Inferior parietal cortex (tissue), 1 donor: ENCODE data around the gene MAP3K7CL.
A peak's percentile ranks its signal among the peaks of the same experiment; 100 is the strongest.

Experiments
- DNase-seq: peaks from one replicate; pipeline ENCODE4 v3.0.0-alpha.2; 2016; ENCODE audit errors: extremely low spot score

Gene MAP3K7CL, protein sequence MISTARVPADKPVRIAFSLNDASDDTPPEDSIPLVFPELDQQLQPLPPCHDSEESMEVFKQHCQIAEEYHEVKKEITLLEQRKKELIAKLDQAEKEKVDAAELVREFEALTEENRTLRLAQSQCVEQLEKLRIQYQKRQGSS

DNA sequence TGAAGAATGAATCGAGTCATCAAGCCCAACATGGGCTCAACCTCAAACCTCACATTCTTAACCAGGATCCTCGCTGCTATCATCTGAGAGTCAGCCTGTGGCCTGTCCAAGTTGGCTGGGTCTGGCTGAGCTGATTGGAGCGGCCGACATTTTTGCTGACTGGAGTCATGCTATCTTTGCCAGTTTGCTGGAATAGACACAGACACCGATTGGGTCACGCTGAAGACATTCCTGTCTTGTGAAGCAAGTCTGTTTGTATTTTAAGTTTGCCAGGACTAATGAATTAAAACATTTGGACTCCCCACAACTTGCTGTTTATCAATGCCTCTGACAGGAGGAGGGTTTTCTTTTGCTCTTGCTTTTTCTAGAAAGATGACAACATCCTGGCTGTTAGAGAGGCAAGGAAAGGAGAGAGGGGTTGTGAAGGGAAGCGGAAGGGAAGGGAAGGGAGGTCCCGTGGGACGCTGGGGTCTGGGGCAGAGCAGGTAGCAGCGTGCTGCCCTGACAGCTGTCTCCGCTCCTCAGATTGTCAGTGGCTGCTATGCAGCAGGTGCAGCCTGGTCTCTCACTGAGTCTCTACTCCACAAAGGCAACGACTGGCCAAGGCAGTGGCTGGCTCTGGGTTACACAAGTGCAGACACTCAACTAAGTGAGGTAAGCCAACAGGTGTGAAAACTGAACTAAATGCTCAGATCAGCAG is at the start of gene MAP3K7CL:
TSS of gene MAP3K7CL (plus strand) at position 375 of the 700 bp plus-strand sequence. CDS start 2,701 bp downstream, outside the sequence.
- no peak for DNase-seq

DNA sequence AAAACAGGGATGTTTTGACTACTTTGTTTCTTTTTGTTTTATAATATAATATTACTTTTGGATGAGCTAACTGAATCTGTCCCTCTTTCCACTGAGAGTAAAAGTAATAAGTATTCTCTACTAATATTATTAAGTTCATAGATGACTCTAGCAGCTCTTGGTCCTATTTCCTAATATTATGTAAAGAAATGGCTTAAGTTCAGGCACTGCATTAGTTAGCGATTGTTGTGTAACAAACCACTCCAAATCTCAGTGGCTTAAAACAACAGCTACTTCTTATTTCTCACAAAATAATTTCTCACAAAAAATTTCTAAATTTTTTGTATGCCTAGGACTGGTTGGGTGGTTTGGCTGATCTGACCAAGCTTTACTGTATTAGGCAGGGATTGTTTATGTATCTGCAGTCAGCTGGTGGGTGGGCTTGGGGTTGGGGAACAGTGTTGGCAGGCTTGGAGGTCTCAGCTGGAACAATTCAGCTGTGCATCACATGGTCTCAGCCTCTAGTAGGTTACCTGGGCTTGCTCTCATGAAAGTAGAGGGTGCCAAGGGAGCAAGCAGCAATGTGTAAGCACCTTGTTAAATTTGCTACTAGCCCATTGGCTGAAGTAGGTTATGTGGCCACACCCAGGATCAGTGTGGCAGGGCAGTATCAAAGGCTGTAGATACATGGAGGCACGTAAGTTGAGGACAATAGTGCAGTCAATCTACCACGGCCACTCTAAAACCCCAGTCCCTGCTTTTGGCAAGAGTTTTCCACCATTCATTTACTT is 48.2 kb upstream of the MAP3K7CL start:
- no peak for DNase-seq

DNA sequence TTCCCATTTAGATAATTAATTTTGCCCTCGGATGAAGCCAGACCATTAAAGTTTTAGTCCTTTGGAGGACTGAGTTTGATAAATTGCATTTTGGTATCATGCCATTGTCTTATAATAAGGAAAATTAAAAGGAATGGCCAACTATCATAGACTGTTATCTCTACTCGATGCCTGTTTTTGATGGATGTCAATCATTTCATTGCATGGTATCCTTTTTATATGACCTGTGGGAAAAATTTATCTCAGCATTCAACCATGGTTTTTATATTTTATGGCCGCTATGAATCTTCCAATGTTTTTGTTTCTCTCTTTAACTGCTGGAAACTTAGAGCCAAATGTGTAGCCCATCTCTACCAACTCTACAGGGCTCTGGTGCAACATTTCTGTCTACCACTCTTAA is 47.1 kb upstream of the MAP3K7CL start:
- DNase-seq: no peak

DNA sequence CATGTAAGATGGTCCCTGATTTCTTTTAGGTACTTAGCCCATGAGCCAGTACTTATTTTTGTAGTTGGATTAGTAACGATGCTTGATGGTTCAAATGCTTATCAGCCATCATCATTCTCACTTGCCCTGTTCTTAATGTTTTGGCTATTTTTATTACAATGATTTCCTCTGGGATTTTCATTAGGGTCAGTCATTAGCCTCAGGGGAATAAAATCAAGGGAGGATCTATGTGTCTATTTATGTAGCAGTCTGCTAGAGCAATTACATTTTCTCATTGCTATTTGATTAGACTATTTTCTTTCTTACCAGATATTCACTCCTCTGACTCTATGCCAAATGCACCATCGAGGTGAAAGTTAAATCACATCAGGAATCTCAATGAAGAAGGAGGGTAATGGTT is 46.1 kb upstream of the MAP3K7CL start:
- DNase-seq: no peak

DNA sequence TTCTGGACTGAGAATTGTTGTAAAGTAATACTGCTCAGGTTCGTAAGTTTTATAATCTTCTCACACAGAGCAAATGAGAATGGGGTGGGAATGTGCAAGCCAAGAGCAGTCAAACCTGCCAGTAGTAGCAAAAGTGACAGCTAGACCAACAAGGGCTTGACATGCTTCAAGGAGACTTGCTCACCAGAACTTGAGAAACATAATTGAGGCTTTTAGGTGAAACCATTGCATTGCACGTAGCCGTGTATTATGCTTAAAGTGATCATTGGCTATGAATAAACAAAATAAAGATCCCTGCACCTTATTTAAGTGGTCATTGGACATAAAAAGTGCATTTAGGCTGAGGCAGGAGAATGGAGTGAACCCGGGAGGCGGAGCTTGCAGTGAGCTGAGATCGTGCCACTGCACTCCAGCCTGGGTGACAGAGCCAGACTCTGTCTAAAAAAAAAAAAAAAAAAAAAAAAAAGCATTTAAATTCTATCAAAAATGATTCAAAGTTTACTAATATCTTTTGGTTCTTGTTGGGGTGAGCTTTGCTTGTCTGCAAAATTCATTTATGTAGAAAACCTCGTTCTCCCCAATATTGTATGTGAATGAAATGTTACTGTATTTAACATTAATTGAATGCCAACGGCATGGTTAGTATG is 45.2 kb upstream of the MAP3K7CL start:
- DNase-seq: no peak

DNA sequence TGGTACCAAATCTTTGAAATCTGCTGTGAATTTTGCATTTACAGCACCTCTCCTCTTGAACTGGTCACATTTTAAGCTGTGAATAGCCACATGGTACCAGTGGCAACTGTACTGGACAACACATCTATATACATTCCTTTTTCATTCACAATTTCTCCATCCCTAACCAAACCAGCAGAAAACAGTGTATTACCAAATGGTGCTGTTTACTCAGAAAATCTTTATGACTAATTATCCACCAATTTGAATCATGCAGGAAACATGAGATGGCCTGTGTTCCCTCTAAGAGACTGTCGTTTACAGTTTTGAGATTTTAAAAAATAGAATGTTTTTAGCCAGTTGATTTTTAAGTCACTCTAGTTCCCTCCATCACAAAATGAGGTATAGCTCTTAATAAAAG is 39.4 kb upstream of the MAP3K7CL start:
- no peak for DNase-seq

DNA sequence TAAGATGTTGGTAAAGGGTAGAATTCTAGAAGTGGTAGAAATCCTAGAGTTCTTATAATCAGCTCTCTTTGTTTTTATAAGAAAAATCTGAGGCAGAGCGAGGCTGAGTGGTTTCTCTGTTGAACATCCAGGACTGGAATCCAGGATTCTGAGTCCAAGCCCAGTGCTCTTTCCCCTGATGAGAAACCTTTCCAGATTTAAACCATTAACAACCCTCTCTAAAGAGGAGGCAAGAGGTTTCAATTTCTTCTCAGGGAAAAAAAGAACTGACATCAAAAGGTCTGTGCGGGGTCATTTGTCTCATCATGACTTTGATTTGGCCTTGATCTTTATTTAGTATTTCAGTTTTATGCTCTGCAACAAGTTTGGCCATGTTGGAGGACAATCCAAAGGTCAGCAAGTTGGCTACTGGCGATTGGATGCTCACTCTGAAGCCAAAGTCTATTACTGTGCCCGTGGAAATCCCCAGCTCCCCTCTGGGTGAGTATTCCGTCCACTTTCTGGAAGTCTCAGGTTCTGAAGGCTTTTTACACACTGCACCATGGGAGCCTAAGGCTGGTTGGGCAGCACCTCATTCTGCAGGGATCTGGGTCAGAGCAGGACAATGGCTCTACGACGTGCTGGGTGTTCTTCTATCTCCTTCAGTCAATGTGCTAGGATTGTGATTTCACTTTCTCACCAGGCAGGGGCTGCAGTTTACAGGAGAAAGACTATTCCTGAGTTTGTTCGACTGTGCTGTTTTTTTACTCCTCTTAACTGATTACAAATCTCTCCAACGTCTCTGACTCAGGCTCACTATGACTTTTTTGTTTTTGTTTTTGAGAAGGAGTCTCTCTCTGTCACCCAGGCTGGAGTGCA is 38.1 kb upstream of the MAP3K7CL start:
- no peak for DNase-seq

DNA sequence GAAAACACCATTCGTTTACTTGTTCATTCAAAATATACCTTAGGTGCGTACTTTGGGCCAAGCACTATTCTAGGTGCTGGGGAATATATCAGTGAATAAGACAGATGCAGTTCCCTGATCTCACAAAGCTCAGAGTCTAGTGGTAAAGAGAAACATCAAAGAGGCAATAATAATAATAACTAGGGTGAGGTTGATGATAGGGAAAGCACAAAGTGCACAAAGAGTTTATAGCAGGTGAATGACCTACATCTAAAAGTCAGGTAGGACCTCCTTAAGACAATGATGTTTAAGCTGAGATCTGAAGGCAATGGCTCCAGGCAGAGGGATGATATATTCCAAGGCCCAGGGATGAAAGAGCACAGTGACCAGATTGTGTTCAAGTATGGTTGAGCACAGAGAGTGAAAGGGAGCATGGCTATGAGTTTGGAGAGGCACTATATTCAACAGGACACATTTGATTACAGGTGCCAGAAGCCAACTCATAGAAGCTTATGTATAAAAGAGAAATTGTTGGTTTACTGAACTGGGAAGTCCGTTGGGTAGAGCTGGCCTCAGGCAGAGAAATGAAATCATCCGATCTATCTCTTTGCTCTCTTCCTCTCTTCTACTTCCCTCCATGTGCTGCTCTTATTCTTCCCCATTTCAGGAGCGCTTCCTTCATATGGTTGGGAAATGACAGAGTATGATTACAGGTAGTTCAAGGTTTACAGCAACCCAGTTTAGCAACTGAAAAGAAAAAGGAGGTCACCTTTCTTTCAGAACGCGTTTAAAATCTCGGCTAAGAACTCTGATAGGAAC is 34.0 kb upstream of the MAP3K7CL start:
- DNase-seq: no peak

DNA sequence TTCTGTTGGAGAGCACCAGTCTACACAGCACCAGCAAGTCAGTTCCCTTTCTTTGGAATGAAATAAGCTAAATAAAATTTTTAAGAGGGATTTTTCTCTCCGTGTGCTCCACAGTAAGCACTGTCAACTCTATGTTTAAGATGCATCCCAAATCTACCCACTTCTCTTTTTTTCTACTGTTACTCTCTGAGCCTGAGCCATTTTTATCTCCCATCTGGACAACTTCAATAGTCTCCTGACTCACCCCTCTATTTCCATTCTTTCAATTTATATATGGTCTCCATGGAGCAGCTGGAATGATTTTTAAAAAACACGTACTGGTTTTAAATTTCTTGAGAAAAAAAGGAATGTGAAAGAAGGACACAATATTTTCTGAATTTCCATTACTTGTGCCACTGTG is 32.3 kb upstream of the MAP3K7CL start:
- DNase-seq: peak; percentile 32

DNA sequence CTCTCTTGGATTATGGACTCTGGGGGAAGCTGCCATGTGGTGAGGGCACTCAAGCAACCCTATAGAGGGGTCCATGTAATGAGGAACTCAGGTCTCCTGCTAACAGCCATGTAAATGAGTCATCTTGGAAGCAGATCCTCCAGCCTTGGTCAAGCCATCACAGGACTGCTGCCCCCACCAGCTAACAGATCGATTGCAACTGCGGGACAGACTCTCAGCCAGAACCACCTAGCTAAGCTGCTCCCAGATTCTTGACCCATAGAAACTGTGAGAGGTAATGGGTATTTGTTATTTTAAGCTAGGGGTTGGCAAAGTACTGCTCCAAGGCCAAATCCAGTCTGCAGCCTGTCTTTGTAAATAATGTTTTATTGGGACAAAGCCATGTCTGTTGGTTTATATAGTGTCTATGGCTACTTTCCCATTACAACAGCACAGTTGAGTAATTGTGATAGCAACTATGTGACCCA is 27.6 kb upstream of the MAP3K7CL start:
- no peak for DNase-seq

DNA sequence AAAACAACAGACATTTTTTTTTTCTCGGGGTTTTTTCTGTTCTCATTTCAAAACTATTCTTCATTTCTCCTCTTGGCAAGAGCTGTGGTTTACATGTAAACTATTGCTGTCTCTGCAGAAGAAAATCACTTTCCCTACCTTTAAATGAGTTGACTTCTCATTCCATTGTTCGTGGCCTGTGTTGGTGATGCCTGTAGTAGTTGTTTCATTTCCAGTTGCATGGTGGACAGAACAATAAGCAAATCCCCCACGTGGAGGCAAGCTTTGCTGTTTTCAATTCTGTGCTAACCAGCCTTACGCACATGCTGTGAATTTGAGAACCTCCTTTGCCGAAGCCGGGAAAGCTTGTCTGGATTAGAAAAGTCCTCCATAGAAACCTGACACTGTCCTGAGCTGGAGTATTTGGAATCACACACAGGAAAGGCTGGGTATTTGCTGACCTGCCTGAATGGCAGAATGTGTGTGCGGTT is 26.2 kb upstream of the MAP3K7CL start:
- DNase-seq: no peak

DNA sequence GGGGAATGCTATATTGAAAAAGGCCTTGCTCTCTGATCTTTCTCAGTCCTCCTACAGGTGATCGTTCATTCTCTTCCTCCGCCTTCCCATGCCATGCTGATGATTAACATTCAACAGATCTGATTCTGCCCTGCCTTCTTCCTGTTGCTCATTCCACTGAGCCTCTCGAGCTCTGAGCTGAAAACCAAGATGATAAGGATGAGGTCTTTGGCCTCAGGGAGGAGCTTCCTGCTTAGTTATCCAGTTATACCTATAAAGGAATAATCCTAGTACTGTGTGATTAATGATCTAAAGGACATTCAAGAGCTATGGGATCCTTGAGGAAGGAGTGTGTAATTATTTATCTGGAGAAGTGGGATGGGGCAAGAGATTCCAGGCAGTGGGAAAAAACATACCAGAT is 25.2 kb upstream of the MAP3K7CL start:
- DNase-seq: no peak

DNA sequence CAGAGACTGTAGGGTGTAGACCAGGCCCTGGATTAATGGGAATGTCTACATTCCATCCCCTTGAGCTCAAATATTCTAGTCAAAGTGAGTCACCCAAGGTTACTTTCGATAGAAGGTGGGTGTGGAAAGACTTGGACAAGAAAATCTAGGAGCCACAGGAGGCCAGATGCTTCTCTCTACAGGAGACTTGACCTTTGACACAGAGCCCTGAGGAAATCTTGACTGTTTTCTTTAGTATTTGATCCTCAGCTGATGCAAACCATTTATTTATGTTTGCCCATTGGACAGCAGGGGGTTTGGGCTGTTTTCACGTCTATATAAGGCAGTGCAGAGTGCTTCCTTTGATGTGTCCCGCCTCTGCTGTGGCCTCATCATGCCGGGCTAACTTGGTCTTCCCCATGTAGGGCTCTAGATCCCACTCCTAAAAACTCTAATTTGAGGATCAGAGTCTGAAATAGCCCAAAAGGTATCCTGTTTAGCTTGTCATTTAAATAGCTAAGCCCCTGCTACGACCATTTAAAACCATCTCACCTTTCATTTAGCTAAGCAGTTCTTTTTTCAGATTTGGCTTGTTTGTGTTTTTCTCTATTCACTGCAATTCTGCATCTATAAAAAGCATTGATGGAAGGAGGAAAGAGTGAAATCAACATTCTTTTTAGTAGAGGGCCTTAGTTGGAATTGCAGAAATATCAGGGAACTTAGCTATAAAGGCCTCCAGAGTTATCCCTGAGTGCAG is 15.5 kb upstream of the MAP3K7CL start:
- no peak for DNase-seq

DNA sequence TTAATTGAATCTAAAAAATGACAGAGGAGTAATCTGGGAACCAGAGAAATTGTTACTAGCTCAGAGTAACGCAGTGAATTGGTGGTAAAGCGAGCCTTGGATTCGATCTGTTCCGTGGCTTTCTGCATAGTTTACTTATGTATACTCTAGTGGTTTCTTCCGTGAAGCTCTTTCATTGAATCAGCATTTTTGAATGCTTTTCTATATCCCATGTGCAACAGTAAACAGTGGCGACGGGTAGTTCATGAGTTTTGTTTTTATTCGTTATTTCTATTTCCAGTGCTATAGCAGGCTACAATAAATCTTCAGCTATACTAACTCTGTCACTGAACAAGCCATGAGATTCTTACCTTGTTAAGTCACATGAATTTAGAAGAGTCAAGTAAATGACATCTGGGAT is 14.5 kb upstream of the MAP3K7CL start:
- no peak for DNase-seq

DNA sequence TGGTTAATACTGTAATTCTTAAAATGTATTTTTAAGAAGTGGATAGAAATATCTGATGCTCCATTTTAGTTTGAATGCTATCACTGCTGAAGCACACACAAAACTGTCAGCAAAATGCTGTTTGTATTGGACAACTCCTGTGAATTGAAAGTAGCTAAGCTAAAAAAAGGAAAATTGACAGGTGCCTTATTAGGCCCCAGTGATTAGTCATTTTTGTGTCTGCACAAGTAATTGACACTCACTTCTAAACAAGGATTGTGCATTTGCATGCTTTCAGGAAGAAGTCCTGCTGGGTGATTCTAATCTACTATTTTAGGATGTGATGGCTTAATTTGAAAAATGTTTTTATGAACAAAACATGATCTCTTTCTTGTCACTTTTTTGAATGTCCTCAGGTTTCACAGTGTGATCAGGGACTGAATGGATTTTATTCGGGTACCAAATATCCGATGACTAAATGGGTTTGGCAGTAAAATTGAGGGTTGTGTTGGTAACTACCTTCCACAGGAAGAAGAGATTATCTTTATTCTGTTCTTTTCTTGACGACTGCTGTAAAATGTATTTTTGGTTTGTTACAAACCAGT is 13.0 kb upstream of the MAP3K7CL start:
- DNase-seq: no peak

DNA sequence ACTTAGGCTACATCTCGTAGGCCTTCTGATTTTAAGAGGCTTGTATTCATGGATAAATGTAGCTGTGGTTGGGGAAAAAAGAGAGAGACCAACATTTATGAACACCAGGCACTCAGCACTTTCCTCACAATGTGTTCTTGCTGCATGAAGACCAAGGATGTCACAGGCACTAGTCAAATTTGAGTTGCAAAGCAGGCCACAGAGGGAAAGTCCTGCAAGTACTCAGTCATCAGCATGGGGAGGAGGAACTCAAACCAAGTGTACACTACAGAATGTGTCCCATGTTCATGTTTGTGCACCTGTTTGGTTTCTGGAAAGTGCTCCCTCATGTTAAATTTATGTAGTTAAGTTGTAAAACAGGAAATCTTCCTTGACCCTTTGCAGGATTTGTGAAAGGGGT is 8.7 kb upstream of the MAP3K7CL start:
- DNase-seq: no peak

DNA sequence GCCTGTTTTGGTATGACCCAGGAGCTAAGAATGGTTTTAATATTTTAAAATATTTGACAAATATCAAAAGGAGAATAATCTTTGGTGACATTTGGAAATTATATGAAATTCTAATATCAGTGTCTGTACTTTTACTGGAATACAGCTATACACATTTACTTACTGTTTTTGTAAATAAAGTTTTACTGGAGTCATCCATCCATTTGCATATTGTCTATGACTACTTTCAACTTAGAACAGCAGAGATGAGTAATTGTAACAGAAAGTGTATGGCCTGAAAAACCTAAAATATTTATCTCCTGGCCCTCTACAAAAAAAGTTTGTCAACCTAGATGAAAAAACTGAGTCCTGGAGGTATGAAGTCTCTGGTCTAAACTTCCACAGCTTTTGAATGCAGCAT is 5.8 kb upstream of the MAP3K7CL start:
- no peak for DNase-seq

DNA sequence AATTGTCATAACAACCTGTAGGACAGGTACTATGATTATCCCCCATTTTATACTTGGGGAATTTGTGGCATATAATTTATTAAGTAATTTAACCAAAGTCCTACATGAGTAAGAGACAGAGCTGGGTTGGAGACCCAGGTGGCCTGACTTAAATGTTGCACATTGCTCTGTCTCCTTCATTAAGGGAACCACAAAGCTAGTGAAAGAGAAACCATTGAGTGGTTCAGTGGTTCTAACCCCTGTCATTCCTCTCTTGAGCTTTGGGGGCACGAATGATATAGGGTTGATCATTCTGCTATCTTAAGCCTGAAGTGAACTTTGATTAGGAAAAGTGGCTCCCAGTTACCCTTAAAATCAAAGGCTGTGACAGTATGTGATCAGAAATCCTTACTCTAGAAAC is 5.3 kb upstream of the MAP3K7CL start:
- no peak for DNase-seq

DNA sequence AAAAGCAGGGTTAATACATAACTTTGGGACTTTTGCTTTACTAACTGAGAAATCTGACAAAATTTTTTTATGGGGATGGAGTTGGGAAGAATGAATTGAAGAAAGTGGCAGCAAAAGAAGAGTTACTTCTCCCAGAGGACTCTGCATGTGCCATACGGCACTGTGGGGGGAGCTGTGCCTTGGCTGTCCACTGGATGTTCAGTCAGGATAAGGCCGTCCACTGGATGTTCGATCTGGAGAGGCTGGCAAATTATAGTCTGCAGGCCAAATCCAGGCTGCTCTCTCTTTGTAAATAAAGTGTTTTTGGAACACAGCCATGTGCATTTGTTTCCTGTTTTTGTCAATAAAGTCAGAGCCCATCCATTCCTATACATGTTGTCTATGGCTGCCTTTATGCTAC is 4.5 kb upstream of the MAP3K7CL start:
- DNase-seq: no peak
